HG03103 (cell line): ENCODE measurements around the gene DNAH17.
"Not testable (repeated sequence)": the region's sequence is repeated elsewhere in the genome, so short reads cannot be mapped to it uniquely, and the experiment has no call there.

Source experiments
- ATAC-seq: cut with Tn5 transposase; IDR thresholded peaks from one replicate; pipeline ENCODE4 v1.9.1; 2021; ENCODE audit warnings: low read depth; ENCODE audit not compliant: unreplicated experiment

The DNAH17 gene

GRCh38 chr17:78525511-78526160 is 51.6 kb downstream of the DNAH17 start:
- no peak for ATAC-seq

- no peak for ATAC-seq
Measured at GRCh38 chr17:78524870-78525510, 52.2 kb downstream of the DNAH17 start.

- no peak for ATAC-seq
Measured at GRCh38 chr17:78523934-78524655, 53.1 kb downstream of the DNAH17 start.

DNA sequence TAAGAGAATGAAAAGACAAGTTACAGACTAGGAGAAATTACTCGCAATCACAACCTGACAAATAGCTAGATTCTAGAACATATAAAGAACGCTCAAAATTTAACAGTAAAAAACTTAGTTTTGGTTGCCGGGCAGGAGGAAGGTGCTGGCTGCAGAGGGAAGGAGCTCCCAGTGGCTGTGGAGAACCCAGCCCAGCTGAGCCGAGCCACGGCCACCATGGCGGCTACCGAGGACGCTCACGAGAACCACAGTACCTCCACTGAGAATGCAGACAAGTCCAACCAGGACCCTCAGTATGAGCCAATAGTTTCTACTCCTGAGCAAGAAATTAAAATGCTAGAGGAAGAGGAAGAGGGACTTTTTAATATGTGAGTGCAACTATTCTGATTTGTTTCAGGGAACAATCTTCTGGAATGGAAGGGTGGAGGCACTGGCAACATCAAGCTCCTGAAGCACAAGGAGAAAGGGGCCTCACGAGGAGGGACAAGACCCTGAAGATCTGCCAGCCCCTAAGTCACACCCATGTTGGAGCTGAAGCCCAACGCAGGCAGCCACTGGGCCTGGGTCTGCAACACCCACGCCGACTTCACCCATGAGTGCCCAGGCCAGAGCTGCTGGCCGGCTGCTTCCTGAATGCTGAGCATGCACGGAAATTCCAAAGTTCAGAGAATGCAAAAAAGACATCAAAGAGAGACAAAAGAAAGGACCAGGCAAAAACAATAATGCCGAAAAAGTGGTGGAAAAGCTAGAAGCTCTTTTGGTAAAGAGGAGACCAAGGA is 55.0 kb downstream of the DNAH17 start:
- no peak for ATAC-seq

DNA sequence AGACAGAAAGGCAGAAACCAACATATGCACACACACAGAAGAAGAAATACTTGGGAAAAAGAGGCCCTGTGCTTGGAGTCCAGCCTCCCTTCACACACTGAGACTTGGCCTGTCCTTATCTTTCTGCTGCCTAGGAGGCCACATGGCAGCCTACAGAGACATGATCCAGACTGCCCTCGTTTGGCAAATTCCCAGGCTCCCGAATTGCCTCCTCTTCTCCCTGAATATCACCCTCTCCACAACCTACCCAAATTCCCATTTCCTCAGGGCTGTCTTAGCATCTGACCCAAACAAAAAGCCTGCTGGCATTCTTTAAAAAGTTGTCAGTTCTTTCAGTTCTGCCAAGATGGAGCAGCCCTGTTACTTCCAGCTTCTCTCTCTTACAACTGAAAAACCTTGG is 59.8 kb downstream of the DNAH17 start:
- ATAC-seq: no peak

GRCh38 chr17:78515480-78515879 is 61.7 kb downstream of the DNAH17 start:
- ATAC-seq: no peak

- no peak for ATAC-seq
Measured at GRCh38 chr17:78514521-78514920, 62.7 kb downstream of the DNAH17 start.

GRCh38 chr17:78512976-78513375 is 64.2 kb downstream of the DNAH17 start:
- ATAC-seq: no peak

GRCh38 chr17:78510141-78511075 is 66.8 kb downstream of the DNAH17 start:
- no peak for ATAC-seq

DNA sequence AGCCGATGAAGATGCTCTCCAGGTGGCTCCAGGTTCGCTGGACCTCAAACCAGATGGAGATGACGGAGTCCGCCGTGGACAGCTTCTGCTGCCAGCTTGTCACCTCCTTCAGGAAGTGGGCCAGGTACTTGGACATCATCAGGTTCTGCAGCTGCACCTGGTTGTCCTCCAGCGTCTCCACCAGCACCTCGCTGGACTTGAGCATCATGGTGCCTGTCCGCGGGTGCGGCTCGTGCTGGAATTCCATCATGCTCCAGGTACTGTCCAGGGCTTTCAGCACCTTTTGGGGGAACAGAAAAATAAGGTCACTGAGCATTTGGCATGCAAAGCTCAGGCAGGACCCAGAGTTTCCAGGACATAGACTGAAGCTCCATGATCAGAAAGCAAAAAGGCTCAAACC is 69.7 kb downstream of the DNAH17 start:
- no peak for ATAC-seq

GRCh38 chr17:78506454-78507309 is 70.5 kb downstream of the DNAH17 start:
- ATAC-seq: no peak

DNA sequence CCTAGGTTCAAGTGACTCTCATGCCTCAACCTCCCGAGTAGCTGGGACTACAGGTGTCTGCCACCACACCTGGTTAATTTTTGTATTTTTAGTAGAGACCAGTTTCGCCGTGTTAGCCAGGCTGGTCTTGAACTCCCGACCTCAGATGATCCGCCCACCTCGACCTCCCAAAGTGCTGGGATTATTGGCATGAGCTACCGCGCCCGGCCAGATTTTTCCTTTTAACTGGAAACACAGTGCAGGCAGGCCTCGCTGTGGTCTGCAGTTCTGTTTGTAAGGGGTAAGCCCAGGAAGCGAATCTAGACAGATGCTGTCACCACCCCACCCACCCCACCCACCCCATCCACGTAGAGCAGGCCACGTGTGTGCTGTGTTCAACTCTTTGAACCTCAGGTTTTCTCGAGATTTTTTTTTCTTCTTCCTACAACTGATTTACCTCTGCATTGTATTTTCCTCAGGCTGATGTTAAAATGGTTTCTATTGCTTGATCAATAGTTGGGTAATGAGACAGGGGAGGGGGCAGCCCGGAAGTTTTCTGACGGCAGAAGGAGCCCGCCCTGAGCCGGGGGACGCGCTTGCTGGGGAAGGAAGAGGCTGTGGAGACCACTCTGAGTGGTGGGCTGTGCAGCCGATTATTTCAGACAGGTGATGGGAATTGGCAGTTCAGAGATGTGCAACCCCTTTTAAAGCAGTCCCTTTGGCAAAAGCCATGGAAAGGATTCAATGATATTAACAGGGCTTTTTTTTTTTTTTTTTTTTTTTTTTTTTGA is 72.9 kb downstream of the DNAH17 start:
- no peak for ATAC-seq

- not testable (repeated sequence) for ATAC-seq
Measured at GRCh38 chr17:78503388-78503787, 73.8 kb downstream of the DNAH17 start.

- no peak for ATAC-seq
Measured at GRCh38 chr17:78502611-78503148, 74.5 kb downstream of the DNAH17 start.

DNA sequence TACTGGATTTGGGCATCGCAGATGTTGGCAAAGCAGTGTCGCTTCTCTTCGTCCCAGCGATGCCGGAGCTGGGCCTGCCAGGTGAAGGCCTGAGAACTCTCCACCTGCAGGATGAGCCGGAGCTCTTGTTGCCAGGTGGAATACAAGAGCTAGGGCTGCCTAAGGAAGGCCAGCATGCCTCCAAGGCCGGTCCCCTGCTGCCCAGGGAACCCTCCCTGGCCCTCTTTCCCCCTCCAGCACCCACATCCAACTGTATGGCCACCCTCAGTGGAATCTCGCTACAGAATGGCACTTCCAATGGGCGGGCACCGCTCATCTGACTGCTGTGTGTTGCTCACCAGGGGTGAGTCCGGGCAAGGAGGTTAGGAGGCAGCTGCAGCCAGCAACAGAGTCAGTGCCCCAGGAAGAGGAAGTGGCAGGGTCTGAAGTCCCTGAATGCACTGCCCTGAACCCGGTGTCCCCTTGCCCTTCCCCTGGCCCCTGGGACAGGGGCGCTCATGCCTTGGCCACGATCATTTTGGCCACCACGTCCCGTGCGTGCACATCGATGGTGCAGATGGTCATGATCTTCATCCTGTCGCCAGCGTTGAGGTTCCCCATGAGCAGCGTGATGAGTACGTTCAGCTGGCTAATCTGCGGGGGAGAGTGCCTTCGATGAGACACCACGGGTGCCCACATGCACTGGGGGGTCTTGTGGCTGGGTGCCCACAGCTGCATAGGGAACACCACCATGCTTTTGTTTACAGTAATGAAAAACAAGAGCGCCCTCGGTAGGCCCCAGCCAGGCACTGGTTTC is 75.8 kb downstream of the DNAH17 start:
- ATAC-seq: no peak

DNA sequence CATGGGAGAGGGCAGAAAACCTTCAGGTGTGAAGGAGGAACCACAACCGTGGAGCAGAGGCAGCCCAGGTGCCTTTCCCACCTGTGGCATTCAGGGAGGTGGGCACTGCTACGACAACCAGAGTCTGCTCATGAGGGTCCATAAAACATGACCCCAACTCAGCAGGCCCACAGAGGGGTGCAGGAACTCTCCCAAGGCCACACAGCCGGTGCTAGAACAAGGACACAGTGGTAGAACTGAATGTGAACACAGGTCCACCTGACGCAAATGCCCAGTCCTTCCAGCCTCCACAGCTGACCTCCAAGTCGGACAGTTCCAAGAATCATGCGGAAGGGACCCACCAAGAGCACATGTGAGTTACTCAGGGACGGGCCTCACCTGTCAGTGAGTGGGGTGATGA is 76.4 kb downstream of the DNAH17 start:
- no peak for ATAC-seq
